ENCODE measurements around the gene XK. TPM values are rescaled to one million over a fixed set of nuclear protein-coding genes. Genes with fewer than 3 reads are reported as not detected.

Gene XK
- total and polyA plus RNA-seq, 2 of the 4 experiments (the other 2 are of a cell fraction): under 0.01 to 0.02 TPM

GRCh38 chrX:37746951-37747350 is 61.4 kb downstream of the XK start:
- no peak overlapping the region for H2BK15ac ChIP-seq (ENCODE audit: low read depth, low read length)
- no peak overlapping the region for H3K4me3 ChIP-seq (ENCODE audit: insufficient read depth, low read depth, low read length)
- no peak overlapping the region for H3K27ac ChIP-seq (ENCODE audit: insufficient read depth, low read length)
- intact Hi-C loops (cut with micrococcal nuclease): no loop called here
- H3K4me2 ChIP-seq (ENCODE audit: low read depth, low read length): no peak overlapping the region
- H3K14ac ChIP-seq (replicated peaks; ENCODE audit: low read depth, low read length): no peak overlapping the region
- no peak overlapping the region for H4K5ac ChIP-seq (ENCODE audit: low read depth, low read length)
- H2AK5ac ChIP-seq (ENCODE audit: low read depth, low read length): no peak overlapping the region
- ChIA-PET CTCF (interaction anchor here (0.6 kb wide), 1 partner anchor 88 kb away, joined by 3 read pairs; no protein-coding TSS in a partner anchor), POLR2A (ENCODE audit: unreplicated experiment) (no interaction called here)
- no peaks in the 10 kb centered on the region; the same call in 1 of the 2 replicates for H3K27me3 ChIP-seq (ENCODE audit: control insufficient read depth, insufficient read depth, low read length)
- dilution Hi-C loops (cut with HindIII; ENCODE audit: low sequenced_read_pairs, unreplicated experiment): no loop called here
- no peaks in the 10 kb centered on the region for H3K9me3 ChIP-seq (ENCODE audit: control insufficient read depth, insufficient read depth, low read length)
- no peaks in the 10 kb centered on the region for H4K20me1 ChIP-seq (ENCODE audit: insufficient read depth, low read length)
- H3K4ac ChIP-seq (ENCODE audit: low read depth, low read length): no peak overlapping the region
- H3K23ac ChIP-seq (ENCODE audit: low read depth, low read length): no peak overlapping the region
- no peak for DNase-seq
- H2BK5ac ChIP-seq (ENCODE audit: low read depth, low read length, poor library complexity, severe bottlenecking): no peak overlapping the region
- H4K91ac ChIP-seq (ENCODE audit: insufficient read depth, low read depth, low read length): no peak overlapping the region
- H3K9ac ChIP-seq (ENCODE audit: low read depth, low read length): no peak overlapping the region
- H4K8ac ChIP-seq (ENCODE audit: low read depth in 2 of 2, low read length in 2 of 2): no peak overlapping the region
- no peak overlapping the region for H3K56ac ChIP-seq (ENCODE audit: extremely low read depth, insufficient read depth, low read length)
- H3K9me1 ChIP-seq (ENCODE audit: insufficient read depth, low read length): no peaks in the 10 kb centered on the region
- no peak overlapping the region for H2AK9ac ChIP-seq (replicated peaks; ENCODE audit: low read depth, low read length, poor library complexity)
- H3K79me1 ChIP-seq (ENCODE audit: low read depth in 1 of 2, low read length in 2 of 2): no peaks in the 10 kb centered on the region
- no peak overlapping the region for H2AFZ ChIP-seq (replicated peaks; ENCODE audit: low read length, poor library complexity)
- no peak overlapping the region for H2BK20ac ChIP-seq (ENCODE audit: low read depth, low read length)
- BruUV-seq (replicated peaks): no TSS peak
- no peak overlapping the region for H3K18ac ChIP-seq (ENCODE audit: low read depth, low read length)
- H3K36me3 ChIP-seq (ENCODE audit: control insufficient read depth, insufficient read depth, low read length): no peaks in the 10 kb centered on the region
- H3K4me1 ChIP-seq (ENCODE audit: control insufficient read depth, insufficient read depth, low read length): no peaks in the 10 kb centered on the region
- in situ Hi-C loops (cut with MboI; ENCODE audit: low sequenced_read_pairs): loop anchor here (10.0 kb wide), 1 partner anchor 428 kb away; no protein-coding TSS in a partner anchor
- TF ChIP-seq CHD1 (IDR thresholded peaks at IDR 0.05; ENCODE audit: low read depth, low read length): no peak
- no CpG with 5 or more reads among the region's 1 CpG for WGBS, 2 experiments (ENCODE audit: extremely low coverage in 2 of 2, insufficient read length in 1 of 2)
- ATAC-seq (ENCODE audit: low read depth): no peak
- no peak overlapping the region for H2BK120ac ChIP-seq (ENCODE audit: low read depth, low read length)
